Mesodermal cell (in vitro differentiated cells): ENCODE results near the gene SNAI3.

ENCODE experiments used
- H3K27ac ChIP-seq: 2 replicates; pipeline ENCODE4 v1.7.0; 2013; ENCODE audit warnings: mild to moderate bottlenecking, low read depth, low read length, moderate library complexity; ENCODE audit not compliant: severe bottlenecking
- H3K36me3 ChIP-seq: 2 replicates; pipeline ENCODE4 v1.7.1; 2013; ENCODE audit warnings: mild to moderate bottlenecking, low read length, moderate library complexity; ENCODE audit not compliant: control insufficient read depth, insufficient read depth
- H3K4me1 ChIP-seq: one replicate; pipeline ENCODE4 v1.7.1; 2013; ENCODE audit warnings: mild to moderate bottlenecking, low read length; ENCODE audit not compliant: insufficient read depth, control insufficient read depth, poor library complexity, severe bottlenecking
- H3K4me3 ChIP-seq: 2 replicates; pipeline ENCODE4 v1.7.0; 2013; ENCODE audit warnings: low read length, control low read depth, mild to moderate bottlenecking; ENCODE audit not compliant: insufficient read depth, poor library complexity, severe bottlenecking; ENCODE audit errors: extremely low read depth
- H3K9me3 ChIP-seq: 2 replicates; pipeline ENCODE4 v1.7.1; 2013; ENCODE audit warnings: mild to moderate bottlenecking, low read length, moderate library complexity; ENCODE audit not compliant: control insufficient read depth
- WGBS, 2 experiments: methylation state at CpG; one replicate each; pipeline ENCODE4 v1.1.5; 2013; ENCODE audit warnings: missing lambda C conversion rate in 2 of 2; ENCODE audit not compliant: insufficient coverage in 2 of 2; 5-methylcytosine and 5-hydroxymethylcytosine counted together

SNAI3 gene

DNA sequence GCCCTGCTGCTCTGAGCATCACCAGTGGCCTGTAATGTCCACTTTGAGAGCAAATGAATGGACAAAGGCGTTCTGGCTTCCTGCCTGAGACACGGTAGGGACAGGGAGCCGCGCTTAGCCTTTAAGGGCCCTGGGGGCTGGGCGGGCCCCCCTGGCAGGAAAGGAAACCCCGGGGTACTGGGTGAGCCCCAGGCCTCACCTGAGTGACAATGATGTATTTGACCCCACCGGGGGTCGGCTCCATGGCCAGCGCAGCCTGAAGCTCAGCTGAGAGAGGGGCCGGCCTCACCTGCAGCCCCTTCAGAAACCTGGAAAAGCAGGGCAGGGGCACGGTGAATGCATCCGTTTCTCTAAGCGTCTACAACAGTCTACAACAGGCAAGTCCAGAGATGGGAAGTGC is 33.2 kb downstream of the SNAI3 start:
- Histone ChIP-seq H3K9me3 (no peaks in the 10 kb centered on the region), H3K36me3 (peaks cover 72% of the 10 kb centered on the region), H3K4me1 (peaks cover 26% of the 10 kb centered on the region), H3K4me3 (no peak overlapping the region), H3K27ac (no peak overlapping the region)
- WGBS, 2 experiments: 97 to 98% methylated on average over 13 of the region's 13 CpGs

DNA sequence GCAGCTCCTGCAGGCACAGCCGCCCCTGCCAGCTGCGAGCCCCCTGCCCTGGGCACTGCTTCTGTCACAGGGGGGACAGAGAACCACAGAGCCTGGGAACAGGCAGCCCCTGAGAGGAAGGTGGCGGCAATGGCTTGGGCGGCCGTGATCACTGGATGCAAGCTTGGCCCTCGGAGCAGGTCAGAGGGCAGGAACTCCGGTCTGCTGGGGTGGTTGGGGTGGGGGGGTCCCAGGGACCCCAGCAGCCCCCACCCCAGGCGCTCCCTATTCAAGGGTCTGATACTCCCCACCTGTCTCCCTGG is 33.6 kb downstream of the SNAI3 start:
- peaks cover 26% of the 10 kb centered on the region for H3K4me1 ChIP-seq
- H3K9me3 ChIP-seq: no peaks in the 10 kb centered on the region
- no peak overlapping the region for H3K27ac ChIP-seq
- WGBS, 2 experiments: 91 to 96% methylated on average over 2 to 7 of the region's 8 CpGs
- peaks cover 68% of the 10 kb centered on the region for H3K36me3 ChIP-seq
- no peak overlapping the region for H3K4me3 ChIP-seq

DNA sequence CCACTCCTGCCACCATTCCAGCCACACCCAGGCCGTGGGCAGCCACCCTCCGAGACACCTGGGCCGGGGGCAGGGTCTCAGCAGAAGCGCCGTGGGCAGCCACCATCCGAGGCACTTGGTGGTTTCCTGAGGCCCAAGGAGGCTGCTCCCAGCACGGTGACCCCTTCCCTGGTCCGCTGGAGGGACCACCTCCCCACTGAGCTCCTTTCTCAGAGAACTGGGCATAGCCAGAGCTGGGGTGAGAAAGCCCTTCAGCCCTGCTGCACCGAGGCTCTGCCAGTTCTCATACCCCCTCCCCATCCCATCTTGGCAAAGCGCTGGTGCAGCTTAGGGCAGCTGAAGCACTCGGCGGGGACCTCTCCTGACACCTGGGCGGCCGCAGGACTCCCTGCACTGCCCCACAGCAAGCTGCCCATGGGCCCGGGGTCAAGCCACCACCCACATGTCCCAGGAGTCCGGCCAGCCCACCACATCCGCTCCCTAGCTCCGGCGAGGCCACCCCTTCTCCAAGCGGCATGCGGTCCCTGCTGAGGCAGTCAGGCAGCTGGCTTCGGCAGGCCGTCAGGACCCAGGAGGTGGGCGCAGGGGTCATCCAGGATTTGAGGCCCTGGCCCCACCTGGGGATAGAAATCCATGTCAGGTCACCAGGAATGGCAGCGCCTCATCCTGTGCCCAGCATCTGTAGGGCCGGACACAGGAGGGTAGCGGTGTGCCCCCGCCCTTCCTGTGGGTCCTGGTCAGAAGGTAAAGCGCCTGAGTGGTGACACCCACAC is 34.1 kb downstream of the SNAI3 start:
- H3K27ac ChIP-seq: peak overlapping the region; percentile 52
- peaks cover 26% of the 10 kb centered on the region for H3K4me1 ChIP-seq
- H3K9me3 ChIP-seq: no peaks in the 10 kb centered on the region
- H3K4me3 ChIP-seq: no peak overlapping the region
- 93% methylated on average over 28 to 29 of the region's 29 CpGs for WGBS, 2 experiments
- H3K36me3 ChIP-seq: peaks cover 63% of the 10 kb centered on the region

DNA sequence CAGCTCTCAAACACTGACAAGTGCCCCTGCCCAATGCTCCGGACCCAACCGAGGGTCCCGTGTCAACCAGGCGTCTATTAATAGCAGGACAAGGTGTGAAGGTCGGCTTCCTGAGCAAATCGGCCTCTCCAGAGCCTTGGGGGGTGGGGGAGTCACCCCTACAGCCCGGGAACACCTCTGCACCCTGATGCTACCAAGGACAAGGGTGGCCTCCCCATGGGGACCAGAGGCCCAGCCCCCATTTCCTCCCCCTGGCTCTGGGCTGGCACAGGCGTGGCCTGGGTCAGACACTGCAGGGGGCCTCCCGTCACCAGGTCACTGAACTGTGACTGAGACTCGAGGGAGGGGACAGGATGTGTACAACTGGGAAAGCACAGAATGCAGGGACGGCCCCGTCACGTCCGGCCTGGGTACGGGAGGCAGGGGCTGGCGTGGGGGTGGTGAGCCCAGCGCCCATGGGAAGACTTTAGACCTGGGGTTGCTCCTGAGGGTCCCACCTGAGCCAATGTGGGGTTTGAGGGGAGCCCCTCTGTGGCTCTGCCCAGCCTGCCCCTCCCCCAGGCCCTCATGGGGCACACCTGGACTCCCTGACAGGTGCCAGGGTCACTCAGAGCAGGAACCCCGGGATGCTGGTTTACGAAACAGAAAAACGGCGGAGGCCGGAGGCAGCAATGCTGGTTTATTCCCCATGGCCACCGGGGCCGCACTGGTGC is 34.9 kb downstream of the SNAI3 start:
- H3K4me1 ChIP-seq: peaks cover 26% of the 10 kb centered on the region
- peak overlapping the region; percentile 63 for H3K4me3 ChIP-seq
- 48 to 66% methylated on average over 16 to 22 of the region's 24 CpGs for WGBS, 2 experiments
- H3K36me3 ChIP-seq: peaks cover 55% of the 10 kb centered on the region
- no peaks in the 10 kb centered on the region for H3K9me3 ChIP-seq
- H3K27ac ChIP-seq: peak overlapping the region; percentile 60

DNA sequence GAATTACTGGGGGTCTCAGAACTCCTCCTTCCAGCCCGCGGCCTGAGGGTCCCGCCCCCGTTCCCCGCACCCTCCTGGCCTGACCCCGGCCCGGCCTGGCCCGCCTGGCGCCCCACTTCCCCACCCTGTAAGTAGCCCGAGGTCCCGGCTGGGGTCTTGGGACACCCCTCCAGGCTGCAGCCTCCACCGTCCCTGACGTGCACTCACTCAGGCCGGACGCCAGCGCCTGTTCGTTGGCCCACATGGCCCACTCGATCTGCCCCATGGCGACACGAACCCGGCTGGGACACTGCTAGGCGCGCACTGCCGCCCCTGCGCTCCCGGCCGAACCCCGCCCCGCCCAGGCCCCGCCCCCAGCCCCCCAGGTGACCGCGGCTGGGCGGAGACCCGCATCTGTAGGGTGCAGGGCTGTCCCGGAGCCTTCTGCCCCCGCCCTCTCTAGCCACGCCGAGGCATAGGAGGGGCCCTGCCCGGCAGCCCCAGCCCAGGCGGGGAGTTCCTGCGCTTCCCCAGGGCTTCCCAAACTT is 35.5 kb downstream of the SNAI3 start, which contains the start of gene CYBA:
CYBA (minus strand) TSS at position 305 of the 527 bp plus-strand sequence; CDS start at position 265, 40 bp downstream.
- Histone ChIP-seq H3K4me1 (peaks cover 26% of the 10 kb centered on the region), H3K4me3 (peak within 1 kb of the TSS; percentile 63), H3K27ac (peak within 1 kb of the TSS; percentile 60), H3K36me3 (peaks cover 49% of the 10 kb centered on the region), H3K9me3 (no peaks in the 10 kb centered on the region)
- 0 to 3% methylated on average over 23 to 34 of the region's 41 CpGs for WGBS, 2 experiments

DNA sequence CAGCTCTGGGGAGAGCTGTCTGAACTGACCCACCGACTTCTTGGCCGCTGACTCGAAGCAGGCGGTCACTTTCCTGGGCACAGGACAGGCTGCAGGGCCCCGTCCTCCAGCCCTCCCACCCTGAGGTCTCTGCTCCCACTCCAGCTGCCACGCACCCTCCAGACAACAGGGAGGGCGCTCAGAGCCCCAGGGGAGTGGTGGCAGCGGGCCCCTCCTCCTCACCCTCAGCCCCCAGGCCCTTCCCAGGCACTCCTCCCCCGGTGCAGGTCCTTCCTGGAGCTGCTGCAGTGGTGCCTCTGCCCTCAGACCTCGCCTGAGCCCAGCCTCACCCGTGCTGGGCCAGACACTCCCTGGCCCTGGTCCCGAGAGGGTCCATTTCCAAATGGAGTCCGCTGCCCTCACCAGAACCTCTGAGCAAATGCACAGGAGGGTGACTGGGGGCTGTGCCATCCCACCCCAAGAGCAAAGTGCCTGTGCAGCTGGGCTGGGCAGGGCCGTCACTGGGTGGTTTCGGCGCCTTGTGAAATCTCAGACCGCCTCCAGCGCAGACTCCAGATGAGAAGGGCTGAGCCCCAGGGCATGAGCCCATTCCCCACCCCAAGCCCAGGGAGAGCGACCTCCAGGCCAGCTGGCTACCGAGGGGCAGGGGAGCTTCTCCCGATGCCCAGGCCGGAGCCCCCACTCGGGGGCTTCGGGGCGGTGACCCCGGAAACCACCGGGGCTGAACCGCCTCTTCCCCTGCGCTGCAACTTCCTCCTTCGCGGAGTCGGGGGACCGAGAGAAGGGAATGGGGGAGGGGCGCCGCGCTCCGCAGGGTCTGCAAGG is 36.2 kb downstream of the SNAI3 start:
- WGBS, 2 experiments: 24 to 32% methylated on average over 25 to 33 of the region's 37 CpGs
- peaks cover 42% of the 10 kb centered on the region for H3K36me3 ChIP-seq
- H3K9me3 ChIP-seq: no peaks in the 10 kb centered on the region
- peaks cover 26% of the 10 kb centered on the region for H3K4me1 ChIP-seq
- peak overlapping the region; percentile 60 for H3K27ac ChIP-seq
- peak overlapping the region; percentile 63 for H3K4me3 ChIP-seq

DNA sequence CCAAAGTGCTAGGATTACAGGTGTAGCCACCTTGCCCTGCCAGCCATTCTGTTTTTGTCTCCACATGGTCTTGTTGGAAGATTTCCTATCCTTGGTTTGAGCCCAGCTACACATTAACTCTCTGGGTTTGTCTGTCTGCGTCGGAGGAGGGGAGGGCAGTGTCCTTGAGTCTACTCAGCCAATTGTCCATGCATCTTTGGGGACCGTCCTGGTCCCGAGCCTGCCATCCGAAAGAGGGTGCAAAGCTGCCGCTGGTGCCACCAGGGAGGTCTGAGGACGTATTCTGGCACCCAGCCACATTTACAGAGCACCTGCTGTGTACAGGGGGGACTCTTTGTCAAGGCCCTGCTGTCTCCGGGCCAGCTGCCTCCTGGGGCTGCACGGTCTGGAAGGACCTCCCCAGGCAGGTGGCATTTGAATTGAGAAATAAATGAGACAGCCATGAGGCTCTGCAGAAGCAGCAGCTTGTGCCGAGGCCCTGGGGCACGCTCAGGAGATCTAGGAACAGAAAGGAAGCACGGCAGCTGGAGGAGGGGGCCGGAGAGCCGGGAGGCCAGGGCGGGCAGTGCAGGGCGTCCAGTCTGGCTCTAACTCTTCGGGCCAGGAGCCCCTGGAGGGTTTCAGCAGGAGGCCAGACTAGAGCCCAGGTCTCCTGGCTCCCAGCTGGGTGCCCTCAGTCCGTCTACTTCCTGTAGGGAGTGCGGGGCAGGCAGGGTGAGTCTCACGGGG is 36.9 kb downstream of the SNAI3 start:
- 88 to 91% methylated on average over 15 to 19 of the region's 20 CpGs for WGBS, 2 experiments
- no peak overlapping the region for H3K27ac ChIP-seq
- H3K9me3 ChIP-seq: no peaks in the 10 kb centered on the region
- peaks cover 37% of the 10 kb centered on the region for H3K36me3 ChIP-seq
- H3K4me3 ChIP-seq: peak overlapping the region; percentile 63
- peaks cover 26% of the 10 kb centered on the region for H3K4me1 ChIP-seq

DNA sequence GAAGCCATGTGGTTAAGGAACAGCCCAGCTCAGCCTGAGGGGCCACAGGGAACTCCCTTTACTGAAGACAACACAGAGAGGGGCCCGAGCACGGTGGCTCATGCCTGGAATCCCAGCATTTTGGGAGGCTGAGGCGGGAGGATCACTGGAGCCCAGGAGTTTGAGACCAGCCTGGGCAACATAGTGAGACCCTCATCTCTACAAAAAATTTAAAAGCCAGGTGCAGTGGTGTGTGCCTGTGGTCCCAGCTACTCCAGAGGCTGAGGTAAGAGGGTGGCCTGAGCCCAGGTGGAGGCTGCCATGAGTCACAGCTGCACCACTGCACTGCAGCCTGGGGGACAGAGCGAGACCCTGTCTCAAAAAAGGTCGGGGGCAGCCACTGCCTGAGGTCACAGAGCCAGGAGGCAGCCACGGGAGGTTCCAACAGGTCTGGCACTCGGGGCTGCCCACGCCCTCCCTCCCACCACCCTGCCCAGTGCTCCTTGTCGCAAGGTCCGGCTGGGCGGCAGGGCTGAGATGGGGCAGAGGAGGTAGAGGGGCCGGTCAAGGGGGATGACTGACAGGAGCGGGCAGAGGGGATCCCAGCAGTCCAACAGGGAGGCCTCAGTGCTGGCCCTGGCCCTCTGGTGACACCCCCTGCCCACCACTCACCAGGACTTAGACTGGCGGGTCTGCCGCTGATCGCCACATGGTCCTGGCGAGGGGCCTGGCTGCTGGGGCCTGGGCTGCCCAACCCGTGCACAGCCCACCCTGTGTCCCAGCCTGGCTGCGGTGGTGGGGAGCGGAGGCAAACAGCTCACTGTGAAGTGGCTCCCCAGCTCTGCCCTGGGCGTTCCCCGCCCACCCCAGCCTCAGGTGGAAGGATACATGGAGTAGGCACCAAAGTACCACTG is 38.9 kb downstream of the SNAI3 start:
- H3K36me3 ChIP-seq: peaks cover 18% of the 10 kb centered on the region
- no peak overlapping the region for H3K27ac ChIP-seq
- H3K4me3 ChIP-seq: no peak overlapping the region
- H3K9me3 ChIP-seq: no peaks in the 10 kb centered on the region
- WGBS, 2 experiments: 96 to 97% methylated on average over 11 to 19 of the region's 22 CpGs
- peaks cover 21% of the 10 kb centered on the region for H3K4me1 ChIP-seq

DNA sequence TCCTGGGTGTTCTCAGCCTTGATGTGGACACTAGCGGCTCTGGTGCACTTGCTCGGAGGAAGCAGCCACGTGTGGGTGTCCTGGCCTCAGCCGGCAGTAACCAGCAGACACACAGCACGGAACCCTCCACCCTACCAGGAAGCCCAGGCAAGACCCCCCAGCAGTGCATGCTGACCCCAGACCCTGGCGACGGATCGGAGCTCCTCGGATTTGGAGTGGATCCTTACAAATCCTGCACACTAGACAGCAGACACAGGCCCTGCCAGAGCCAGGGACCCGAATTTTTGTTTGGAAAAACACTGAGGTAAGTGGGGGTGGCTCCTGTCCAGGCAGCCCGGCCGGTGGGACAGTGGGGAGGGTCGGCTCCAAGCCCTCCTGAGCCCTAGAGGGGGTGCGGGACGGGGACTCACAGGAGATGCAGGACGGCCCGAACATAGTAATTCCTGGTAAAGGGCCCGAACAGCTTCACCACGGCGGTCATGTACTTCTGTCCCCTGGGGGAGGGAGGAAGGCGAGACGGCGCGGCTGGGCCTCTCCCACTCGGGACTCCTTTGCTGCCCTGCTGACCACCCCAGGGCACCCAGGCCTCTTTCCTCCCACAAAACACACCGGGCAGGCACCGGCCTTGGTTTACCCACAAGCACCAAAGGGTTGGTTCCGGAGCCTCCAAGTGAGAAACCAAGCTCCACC is 39.8 kb downstream of the SNAI3 start:
- WGBS, 2 experiments: 94 to 95% methylated on average over 18 to 23 of the region's 28 CpGs
- no peak overlapping the region for H3K27ac ChIP-seq

More for the DNA sequence above, 39.8 kb downstream of the SNAI3 start:
- Histone ChIP-seq H3K9me3 (no peaks in the 10 kb centered on the region), H3K4me1 (peaks cover 13% of the 10 kb centered on the region), H3K36me3 (peaks cover 9% of the 10 kb centered on the region), H3K4me3 (no peak overlapping the region)
